HG03439 (cell line): Measurements from ENCODE around the gene DNASE1L1.
A peak's percentile ranks its signal among the peaks of the same experiment; 100 is the strongest.

Experiments
- ATAC-seq: cut with Tn5 transposase; IDR thresholded peaks from one replicate; pipeline ENCODE4 v1.9.1; 2021; ENCODE audit warnings: mild to moderate bottlenecking, moderate library complexity; ENCODE audit not compliant: unreplicated experiment

Gene DNASE1L1

GRCh38 chrX:154436983-154437752 lies 28.1 kb upstream of the DNASE1L1 start, which contains the start of gene GDI1:
TSS of gene GDI1 (plus strand) at chrX:154437154. CDS start at chrX:154437255, 101 bp downstream.
- no peak for ATAC-seq

- ATAC-seq = no peak
These were observed 27.4 kb upstream of the DNASE1L1 start for GRCh38 chrX:154436374-154436982.

GRCh38 chrX:154435171-154435733 lies 26.2 kb upstream of the DNASE1L1 start:
- ATAC-seq = no peak

- ATAC-seq = no peak
These were observed 25.5 kb upstream of the DNASE1L1 start for GRCh38 chrX:154434394-154435168.

GRCh38 chrX:154433605-154434004 lies 24.6 kb upstream of the DNASE1L1 start:
- no peak for ATAC-seq

- no peak for ATAC-seq
These were observed 23.2 kb upstream of the DNASE1L1 start for GRCh38 chrX:154432210-154432609.

GRCh38 chrX:154431341-154431740 lies 22.3 kb upstream of the DNASE1L1 start:
- ATAC-seq = no peak

GRCh38 chrX:154430916-154431315 lies 21.9 kb upstream of the DNASE1L1 start:
- no peak for ATAC-seq

- no peak for ATAC-seq
These were observed 21.4 kb upstream of the DNASE1L1 start for GRCh38 chrX:154430479-154430878.

- ATAC-seq = no peak
These were observed 20.7 kb upstream of the DNASE1L1 start for GRCh38 chrX:154429711-154430110.

- ATAC-seq = peak; percentile 93
These were observed 19.4 kb upstream of the DNASE1L1 start, which contains the start of gene ATP6AP1 for GRCh38 chrX:154428176-154429171. TSS of gene ATP6AP1 (plus strand) at chrX:154428677. CDS start at chrX:154428693, 16 bp downstream.

GRCh38 chrX:154426916-154427770 lies 18.1 kb upstream of the DNASE1L1 start:
- no peak for ATAC-seq

GRCh38 chrX:154420402-154420756 lies 11.3 kb upstream of the DNASE1L1 start:
- no peak for ATAC-seq

- ATAC-seq = no peak
These were observed 10.8 kb upstream of the DNASE1L1 start for GRCh38 chrX:154419688-154420401.

GRCh38 chrX:154419189-154419588 lies 10.1 kb upstream of the DNASE1L1 start:
- no peak for ATAC-seq

- no peak for ATAC-seq
These were observed 8.1 kb upstream of the DNASE1L1 start for GRCh38 chrX:154417157-154417556.

GRCh38 chrX:154413142-154413541 lies 4.1 kb upstream of the DNASE1L1 start:
- ATAC-seq = no peak

- no peak for ATAC-seq
These were observed 3.4 kb upstream of the DNASE1L1 start for GRCh38 chrX:154412468-154412867.

- peak; percentile 46 for ATAC-seq
These were observed 2.9 kb upstream of the DNASE1L1 start for GRCh38 chrX:154411981-154412340.
